ENCODE results near the gene CMKLR1.

GRCh38 chr12:108312073-108312659 is 26.9 kb downstream of the CMKLR1 start:
- no peak for TF ChIP-seq GATA2 (IDR thresholded peaks at IDR 0.05; ENCODE audit: low read depth, low read length)
- TF ChIP-seq GATA3 (IDR thresholded peaks at IDR 0.05; ENCODE audit: low read depth, low read length), result no peak
